ENCODE results near the gene HIBADH. TPM values are rescaled to one million over a fixed set of nuclear protein-coding genes. Genes with fewer than 3 reads are reported as not detected.

Gene HIBADH
- total and polyA plus RNA-seq, 10 of the 15 experiments (the other 5 are each of a cell fraction or from before 2014, with no cell fraction given) = 8.7 to 36.1 (median 18.6) TPM

- no peaks in the 10 kb centered on the region for H3K36me3 ChIP-seq (ENCODE audit: control insufficient read depth in 2 of 2, insufficient read depth in 2 of 2, low read length in 1 of 2)
- WGBS (ENCODE audit: insufficient coverage, insufficient replicate concordance, low lambda C conversion rate, missing lambda C conversion rate) = 69% methylated on average over 4 of the region's 4 CpGs
Measured at GRCh38 chr7:27515933-27516332, 146.8 kb downstream of the HIBADH start.

More at GRCh38 chr7:27515933-27516332, 146.8 kb downstream of the HIBADH start:
- Histone ChIP-seq H3K79me2 (ENCODE audit: control insufficient read depth, insufficient read depth, low read length) (no peaks in the 10 kb centered on the region), H3K4me1 (ENCODE audit: control insufficient read depth, insufficient read depth, low read length) (no peaks in the 10 kb centered on the region), H3K9ac (ENCODE audit: control insufficient read depth, insufficient read depth, low read length) (no peak overlapping the region), H3K4me2 (ENCODE audit: control insufficient read depth, insufficient read depth) (no peak overlapping the region), H4K20me1 (ENCODE audit: control insufficient read depth, insufficient read depth) (no peaks in the 10 kb centered on the region), H3K27ac (ENCODE audit: control insufficient read depth, insufficient read depth) (no peak overlapping the region), H2AFZ (ENCODE audit: control insufficient read depth, low read depth, low read length) (no peak overlapping the region), H3K4me3 (no peak overlapping the region), H3K27me3 (replicated peaks in 1 of 2; ENCODE audit: control insufficient read depth in 2 of 2, insufficient read depth in 2 of 2, low read length in 1 of 2) (no peaks in the 10 kb centered on the region), H3K9me3 (replicated peaks; ENCODE audit: control insufficient read depth, insufficient read depth, low read length) (no peaks in the 10 kb centered on the region)
- ChIA-PET POLR2A (no interaction called here), SMC1A (ENCODE audit: uncharacterized antibody, unreplicated experiment) (no interaction called here), RAD21 (ENCODE audit: unreplicated experiment) (no interaction called here), CTCF (interaction anchor here (0.7 kb wide), 1 partner anchor 1147 kb away, joined by 3 read pairs; no protein-coding TSS in a partner anchor)
- BruUV-seq (replicated peaks) = no TSS peak
- TF ChIP-seq HCFC1 (IDR thresholded peaks at IDR 0.05; ENCODE audit: low read length) (no peak), GABPA (IDR thresholded peaks at IDR 0.05; ENCODE audit: low read depth) (no peak), ZNF622 (IDR thresholded peaks at IDR 0.05) (no peak), USF2 (IDR thresholded peaks at IDR 0.05; ENCODE audit: borderline replicate concordance, low read depth, low read length) (no peak), E4F1 (IDR thresholded peaks at IDR 0.05; ENCODE audit: borderline replicate concordance, partially characterized antibody) (no peak), MTA2 (IDR thresholded peaks at IDR 0.05; ENCODE audit: low read depth) (no peak), CHD4 (IDR thresholded peaks at IDR 0.05) (no peak), CREB1 (IDR thresholded peaks at IDR 0.05; ENCODE audit: low read depth) (no peak), YY1 (IDR thresholded peaks at IDR 0.05; ENCODE audit: low read depth, low read length) (no peak), ETV6 (conservative IDR thresholded peaks at IDR 0.05 in 1 of 2, IDR thresholded peaks at IDR 0.05 in 1 of 2; ENCODE audit: borderline replicate concordance in 1 of 2, low read depth in 1 of 2) (no peak), SUPT20H (IDR thresholded peaks at IDR 0.05; ENCODE audit: borderline replicate concordance, control insufficient read depth, low read depth, low read length) (no peak), STAT1 (conservative IDR thresholded peaks at IDR 0.05) (no peak), BMI1 (IDR thresholded peaks at IDR 0.05; ENCODE audit: borderline replicate concordance) (no peak), RFX5 (IDR thresholded peaks at IDR 0.05; ENCODE audit: low read depth, low read length) (no peak), SREBF2 (IDR thresholded peaks at IDR 0.05; ENCODE audit: low read length) (no peak), WRNIP1 (IDR thresholded peaks at IDR 0.05; ENCODE audit: borderline replicate concordance, low read depth, low read length) (no peak), IRF5 (IDR thresholded peaks at IDR 0.05; ENCODE audit: borderline replicate concordance) (no peak), RB1 (IDR thresholded peaks at IDR 0.05; ENCODE audit: borderline replicate concordance) (no peak), NR2F1 (conservative IDR thresholded peaks at IDR 0.05) (no peak)
- FAIRE-seq (no peak), DNase-seq (ENCODE audit: low read depth, low spot score) (no peak), ATAC-seq (no peak)
- in situ Hi-C loops (cut with MboI) (no loop called here), intact Hi-C loops (cut with micrococcal nuclease; ENCODE audit: unreplicated experiment) (no loop called here)
